ENCODE results near the gene VWDE. TPM values are rescaled to one million over a fixed set of nuclear protein-coding genes. Genes with fewer than 3 reads are reported as not detected.
A peak's percentile ranks its signal among the peaks of the same experiment; 100 is the strongest.
"Not testable (repeated sequence)": the region's sequence is repeated elsewhere in the genome, so short reads cannot be mapped to it uniquely, and the experiment has no call there.

The VWDE gene
- total RNA-seq (ENCODE audit: unreplicated experiment): 12.4 TPM
- long read RNA-seq: 0 reads

GRCh38 chr7:12403287-12404181, at the start of gene VWDE:
Gene VWDE, minus strand, starts transcription at chr7:12403865. Its CDS starts 149 bp downstream, at chr7:12403716.
- H3K9me3 Mint-ChIP-seq (ENCODE audit: unreplicated experiment): peaks cover 6% of the 10 kb centered on the region
- H3K27ac Mint-ChIP-seq (ENCODE audit: unreplicated experiment): peak within 1 kb of the TSS; percentile 73
- peak; percentile 67 for DNase-seq
- H3K27me3 Mint-ChIP-seq (ENCODE audit: unreplicated experiment): no peaks in the 10 kb centered on the region
- peak within 1 kb of the TSS; percentile 95 for H3K4me3 Mint-ChIP-seq (ENCODE audit: unreplicated experiment)
- H3K4me1 Mint-ChIP-seq (ENCODE audit: low read depth, unreplicated experiment): no peaks in the 10 kb centered on the region
- no peak for TF ChIP-seq CTCF (IDR thresholded peaks at IDR 0.05; ENCODE audit: partially characterized antibody, unreplicated experiment)
- peaks cover 2% of the 10 kb centered on the region for H3K36me3 Mint-ChIP-seq (ENCODE audit: unreplicated experiment)

- DNase-seq; H3K4me3 Mint-ChIP-seq (ENCODE audit: unreplicated experiment); H3K27ac Mint-ChIP-seq (ENCODE audit: unreplicated experiment); H3K27me3 Mint-ChIP-seq (ENCODE audit: unreplicated experiment); H3K36me3 Mint-ChIP-seq (ENCODE audit: unreplicated experiment); H3K4me1 Mint-ChIP-seq (ENCODE audit: low read depth, unreplicated experiment); H3K9me3 Mint-ChIP-seq (ENCODE audit: unreplicated experiment): not testable (repeated sequence)
Observed at GRCh38 chr7:12453136-12453535, 49.5 kb upstream of the VWDE start.

- Mint-ChIP-seq H3K9me3 (ENCODE audit: unreplicated experiment) (peaks cover 2% of the 10 kb centered on the region), H3K4me1 (ENCODE audit: low read depth, unreplicated experiment) (peaks cover 2% of the 10 kb centered on the region), H3K4me3 (ENCODE audit: unreplicated experiment) (no peak overlapping the region), H3K27ac (ENCODE audit: unreplicated experiment) (no peak overlapping the region), H3K36me3 (ENCODE audit: unreplicated experiment) (peaks cover 8% of the 10 kb centered on the region), H3K27me3 (ENCODE audit: unreplicated experiment) (no peaks in the 10 kb centered on the region)
- DNase-seq: no peak
- TF ChIP-seq CTCF (IDR thresholded peaks at IDR 0.05; ENCODE audit: partially characterized antibody, unreplicated experiment): no peak
Observed at GRCh38 chr7:12450615-12451014, 47.0 kb upstream of the VWDE start.

GRCh38 chr7:12444785-12445184, 41.1 kb upstream of the VWDE start:
- H3K9me3 Mint-ChIP-seq (ENCODE audit: unreplicated experiment): no peaks in the 10 kb centered on the region
- H3K27ac Mint-ChIP-seq (ENCODE audit: unreplicated experiment): no peak overlapping the region
- no peak for TF ChIP-seq CTCF (IDR thresholded peaks at IDR 0.05; ENCODE audit: partially characterized antibody, unreplicated experiment)
- DNase-seq: no peak
- H3K27me3 Mint-ChIP-seq (ENCODE audit: unreplicated experiment): no peaks in the 10 kb centered on the region
- H3K4me3 Mint-ChIP-seq (ENCODE audit: unreplicated experiment): no peak overlapping the region
- H3K4me1 Mint-ChIP-seq (ENCODE audit: low read depth, unreplicated experiment): no peaks in the 10 kb centered on the region
- no peaks in the 10 kb centered on the region for H3K36me3 Mint-ChIP-seq (ENCODE audit: unreplicated experiment)

GRCh38 chr7:12440229-12440628, 36.6 kb upstream of the VWDE start:
- H3K27me3 Mint-ChIP-seq (ENCODE audit: unreplicated experiment): no peaks in the 10 kb centered on the region
- DNase-seq: no peak

More at GRCh38 chr7:12440229-12440628, 36.6 kb upstream of the VWDE start:
- H3K36me3 Mint-ChIP-seq (ENCODE audit: unreplicated experiment): no peaks in the 10 kb centered on the region
- H3K27ac Mint-ChIP-seq (ENCODE audit: unreplicated experiment): no peak overlapping the region
- H3K4me3 Mint-ChIP-seq (ENCODE audit: unreplicated experiment): no peak overlapping the region
- no peak for TF ChIP-seq CTCF (IDR thresholded peaks at IDR 0.05; ENCODE audit: partially characterized antibody, unreplicated experiment)
- H3K4me1 Mint-ChIP-seq (ENCODE audit: low read depth, unreplicated experiment): no peaks in the 10 kb centered on the region
- peaks cover 7% of the 10 kb centered on the region for H3K9me3 Mint-ChIP-seq (ENCODE audit: unreplicated experiment)
